ENCODE measurements around the gene SPIRE2. TPM values are rescaled to one million over a fixed set of nuclear protein-coding genes. Genes with fewer than 3 reads are reported as not detected.
"Not testable (repeated sequence)": the region's sequence is repeated elsewhere in the genome, so short reads cannot be mapped to it uniquely, and the experiment has no call there.

SPIRE2 gene
- total RNA-seq, 1 experiment from 2014 or later, result 2.1 TPM

- DNase-seq (ENCODE audit: low read depth), result no peak
Observed at GRCh38 chr16:89912143-89912542, 83.9 kb downstream of the SPIRE2 start.

- DNase-seq (ENCODE audit: low read depth), result no peak
Observed at GRCh38 chr16:89912627-89913026, 84.4 kb downstream of the SPIRE2 start.

- no peak for DNase-seq (ENCODE audit: low read depth)
Observed at GRCh38 chr16:89913408-89914387, 85.4 kb downstream of the SPIRE2 start.

- not testable (repeated sequence) for DNase-seq (ENCODE audit: low read depth)
Observed at GRCh38 chr16:89914642-89915285, 86.5 kb downstream of the SPIRE2 start.

GRCh38 chr16:89915303-89916232 is 87.3 kb downstream of the SPIRE2 start:
- no peak for DNase-seq (ENCODE audit: low read depth)

GRCh38 chr16:89917773-89918452 is 89.6 kb downstream of the SPIRE2 start:
- peak; percentile 97 for DNase-seq (ENCODE audit: low read depth)

- no peak for DNase-seq (ENCODE audit: low read depth)
Observed at GRCh38 chr16:89918453-89919347, 90.4 kb downstream of the SPIRE2 start, which contains the start of gene MC1R. TSS of gene MC1R (plus strand) at chr16:89918862. CDS start at chr16:89919259, 397 bp downstream.

GRCh38 chr16:89919535-89920406 is 91.5 kb downstream of the SPIRE2 start:
- DNase-seq (ENCODE audit: low read depth), result no peak

- no peak for DNase-seq (ENCODE audit: low read depth)
Observed at GRCh38 chr16:89920723-89921122, 92.4 kb downstream of the SPIRE2 start.

Other genes starting within 250 kb of the SPIRE2 start
- gene DPEP1, start 214.8 kb upstream of the SPIRE2 start, total RNA-seq (2014; rRNA removed; shearing (Covaris generic)), result not detected in 2 replicates
- gene CHMP1A, start 170.8 kb upstream of the SPIRE2 start, total RNA-seq (2014; rRNA removed; shearing (Covaris generic)), result 107 and 120 TPM in 2 replicates
- gene SPATA33, start 170.6 kb upstream of the SPIRE2 start, total RNA-seq (2014; rRNA removed; shearing (Covaris generic)), result 5.4 and 5.6 TPM in 2 replicates
- gene CDK10, start 141.8 kb upstream of the SPIRE2 start, total RNA-seq (2014; rRNA removed; shearing (Covaris generic)), result 39.2 and 44.5 TPM in 2 replicates
- gene SPATA2L, start 126.8 kb upstream of the SPIRE2 start, total RNA-seq (2014; rRNA removed; shearing (Covaris generic)), result 14.4 and 15.1 TPM in 2 replicates
- 13.4 and 16.0 TPM in 2 replicates for gene VPS9D1, start 107.6 kb upstream of the SPIRE2 start, total RNA-seq (2014; rRNA removed; shearing (Covaris generic))
- gene ZNF276, start 106.9 kb upstream of the SPIRE2 start, total RNA-seq (2014; rRNA removed; shearing (Covaris generic)), result 14.8 and 17.6 TPM in 2 replicates
- 45.4 and 60.1 TPM in 2 replicates for gene FANCA, start 11.8 kb upstream of the SPIRE2 start, total RNA-seq (2014; rRNA removed; shearing (Covaris generic))
- gene TCF25, start 45.1 kb downstream of the SPIRE2 start, total RNA-seq (2014; rRNA removed; shearing (Covaris generic)), result 106 and 117 TPM in 2 replicates
- gene MC1R, start 90.4 kb downstream of the SPIRE2 start, total RNA-seq (2014; rRNA removed; shearing (Covaris generic)), result 2.5 and 3.5 TPM in 2 replicates
- gene TUBB3, start 94.9 kb downstream of the SPIRE2 start, total RNA-seq (2014; rRNA removed; shearing (Covaris generic)), result 426 and 456 TPM in 2 replicates
- 76.6 and 88.1 TPM in 2 replicates for gene DEF8, start 120.3 kb downstream of the SPIRE2 start, total RNA-seq (2014; rRNA removed; shearing (Covaris generic))
- gene DBNDD1, start 191.0 kb downstream of the SPIRE2 start, total RNA-seq (2014; rRNA removed; shearing (Covaris generic)), result 4.1 and 8.2 TPM in 2 replicates
- gene PRDM7, start 248.9 kb downstream of the SPIRE2 start, total RNA-seq (2014; rRNA removed; shearing (Covaris generic)), result not detected in 2 replicates

All from HT1080 (cell line).